GM13977 (cell line): ENCODE data around the gene GALNT9.

Experiments
- DNase-seq: peaks from one replicate; pipeline ENCODE4 v3.0.0; 2012; ENCODE audit warnings: low spot score
- CTCF ChIP-seq: IDR thresholded peaks from 2 replicates; pipeline ENCODE4 v1.5.1; 2012; ENCODE audit warnings: mild to moderate bottlenecking, control low read depth; ENCODE audit not compliant: insufficient read depth; ENCODE audit errors: extremely low read depth, missing control alignments
- in situ Hi-C: fragments of 300-500 bp; cut with MboI; formaldehyde crosslinking; loops from one replicate; pipeline ENCODE4 v1.12.0; 2022; ENCODE audit warnings: low sequenced_read_pairs, low pct_unique_long_range_greater_than_20kb, mixed read lengths, inconsistent platforms; ENCODE audit not compliant: unreplicated experiment

GALNT9 gene

GRCh38 chr12:132211326-132211725 lies 118.1 kb downstream of the GALNT9 start:
- DNase-seq: no peak
- in situ Hi-C loops: no loop called here
- TF ChIP-seq CTCF: no peak

DNA sequence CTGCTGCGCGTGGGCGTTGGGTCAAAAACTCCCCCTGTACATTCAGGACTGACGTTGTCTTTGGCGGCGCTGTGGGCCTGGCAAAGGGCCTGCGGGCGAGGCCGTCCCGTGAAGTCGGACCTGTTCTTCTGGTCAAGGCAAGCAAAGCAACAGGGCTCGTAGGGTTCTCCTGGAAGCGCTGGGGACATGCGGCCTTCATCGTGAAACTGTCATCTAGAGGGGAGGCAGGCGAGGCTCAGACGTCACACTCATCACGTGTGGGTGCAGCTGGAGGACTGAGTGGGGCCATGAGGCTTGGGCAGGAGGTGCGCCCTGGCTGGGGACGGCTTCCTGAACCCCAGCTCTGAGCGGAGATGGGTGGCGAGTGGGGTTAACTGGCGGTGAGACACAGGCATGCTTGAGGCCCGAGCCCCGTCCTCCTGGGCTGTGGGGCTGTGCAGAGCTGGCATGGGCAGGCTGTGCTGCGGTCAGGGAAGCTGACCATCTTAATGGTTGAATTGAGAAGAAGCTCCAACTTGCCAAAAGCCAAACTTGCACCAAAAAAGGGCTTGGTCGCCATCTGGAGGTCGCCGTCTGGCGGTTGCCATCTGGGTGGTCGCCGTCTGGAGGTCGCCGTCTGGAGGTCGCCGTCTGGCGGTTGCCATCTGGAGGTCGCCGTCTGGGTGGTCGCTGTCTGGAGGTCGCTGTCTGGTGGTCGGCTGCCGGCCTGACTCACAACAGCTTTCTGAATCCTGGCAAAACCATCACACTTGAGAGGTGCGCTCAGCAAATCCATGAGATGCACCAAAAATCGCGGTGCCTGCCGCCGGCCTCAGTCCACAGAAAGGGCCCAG lies 119.0 kb downstream of the GALNT9 start:
- TF ChIP-seq CTCF: no peak
- in situ Hi-C loops: no loop called here
- no peak for DNase-seq

DNA sequence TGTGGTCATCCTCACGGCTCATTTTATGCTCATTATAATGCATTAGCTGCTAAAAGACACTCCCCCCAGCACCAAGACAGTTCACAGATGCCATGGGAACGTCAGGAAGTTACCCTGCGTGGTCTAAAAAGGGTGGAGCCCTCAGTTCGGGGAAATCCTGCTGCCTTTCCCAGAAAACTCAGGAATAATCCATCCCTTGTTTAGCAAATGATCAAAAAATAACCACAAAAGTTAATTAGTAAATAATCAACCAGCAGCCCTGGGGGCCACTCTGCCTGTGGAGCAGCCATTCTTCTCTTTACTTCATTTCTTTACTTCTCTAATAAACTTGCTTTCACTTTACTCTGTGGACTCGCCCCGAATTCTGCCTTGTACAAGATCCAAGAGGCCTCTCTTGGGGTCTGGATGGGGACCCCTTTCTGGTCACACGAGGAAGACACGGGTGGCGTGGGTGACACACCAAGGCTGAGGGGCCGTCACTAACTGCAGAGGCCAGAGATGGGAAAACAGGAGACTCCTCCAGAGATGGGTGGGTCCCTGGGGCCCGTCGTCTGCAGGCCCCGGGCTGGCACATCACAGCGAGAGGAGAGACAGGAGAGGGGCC lies 119.7 kb downstream of the GALNT9 start:
- no peak for TF ChIP-seq CTCF
- in situ Hi-C loops: no loop called here
- no peak for DNase-seq

DNA sequence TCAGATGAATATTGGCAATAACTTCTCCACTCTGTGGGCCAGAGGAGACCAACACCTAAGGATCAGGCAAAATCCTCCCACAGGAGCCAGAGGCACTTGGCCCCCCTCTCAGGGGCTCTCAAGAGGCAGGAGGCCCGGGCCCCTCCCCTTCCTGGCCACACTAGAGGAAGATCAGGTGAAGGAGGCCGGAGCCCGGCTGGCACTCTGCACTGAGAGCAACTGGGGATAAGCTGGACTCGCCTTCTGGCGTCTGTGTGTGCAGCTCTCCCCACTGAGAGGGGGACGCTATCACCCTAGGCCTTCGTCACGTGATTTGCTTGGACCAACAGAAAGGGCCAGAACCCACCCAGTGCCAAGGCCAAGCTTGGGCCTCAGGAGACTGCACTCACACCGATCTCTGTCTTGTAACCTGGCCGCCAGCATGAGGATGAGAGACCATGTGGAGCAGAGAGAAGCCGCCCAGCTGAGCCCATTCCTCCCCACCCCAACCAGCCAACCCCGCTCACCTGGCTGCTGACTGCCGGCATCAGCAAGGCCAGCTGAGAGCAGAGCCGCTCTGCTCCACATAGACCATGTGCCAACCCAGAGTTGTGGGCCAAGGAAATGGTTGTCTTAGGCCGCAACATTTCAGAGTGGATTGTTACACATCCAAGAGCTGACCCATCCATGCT lies 121.1 kb downstream of the GALNT9 start:
- TF ChIP-seq CTCF: no peak
- no peak for DNase-seq
- in situ Hi-C loops: no loop called here

DNA sequence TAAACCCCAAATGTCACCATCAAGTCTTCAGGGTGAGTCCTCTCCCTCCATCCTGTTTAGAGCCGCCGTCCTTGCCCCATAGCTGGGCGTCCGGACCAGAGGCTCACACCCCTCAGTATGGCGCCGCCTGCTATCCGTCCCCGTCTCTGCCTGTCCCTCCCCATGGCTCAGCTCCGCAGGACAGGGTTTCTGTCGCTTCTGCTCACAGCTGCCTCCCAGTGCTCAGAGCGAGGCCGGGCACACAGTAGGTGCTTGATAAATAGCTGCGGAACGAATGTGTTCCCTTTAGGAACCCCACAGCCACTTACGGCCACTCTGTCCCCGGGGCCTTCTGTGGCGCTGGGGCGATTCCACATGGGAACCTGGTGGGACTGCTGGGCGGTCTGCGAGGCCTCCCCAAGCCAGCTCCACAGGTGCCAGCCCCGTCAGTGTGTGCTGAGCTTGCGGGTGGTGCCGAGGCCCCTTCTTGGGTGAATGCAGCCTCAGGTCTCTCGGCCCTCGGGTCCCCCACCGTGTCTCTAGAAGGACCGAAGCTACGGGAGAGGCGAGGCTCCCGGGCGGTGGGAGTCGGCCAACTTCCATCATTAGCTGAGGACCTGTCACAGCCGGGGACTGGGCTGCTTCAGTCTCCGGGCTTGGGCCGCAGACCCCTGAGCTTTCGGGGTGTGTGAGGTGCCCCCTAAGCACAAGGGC lies 122.2 kb downstream of the GALNT9 start:
- in situ Hi-C loops: no loop called here
- TF ChIP-seq CTCF: no peak
- no peak for DNase-seq

DNA sequence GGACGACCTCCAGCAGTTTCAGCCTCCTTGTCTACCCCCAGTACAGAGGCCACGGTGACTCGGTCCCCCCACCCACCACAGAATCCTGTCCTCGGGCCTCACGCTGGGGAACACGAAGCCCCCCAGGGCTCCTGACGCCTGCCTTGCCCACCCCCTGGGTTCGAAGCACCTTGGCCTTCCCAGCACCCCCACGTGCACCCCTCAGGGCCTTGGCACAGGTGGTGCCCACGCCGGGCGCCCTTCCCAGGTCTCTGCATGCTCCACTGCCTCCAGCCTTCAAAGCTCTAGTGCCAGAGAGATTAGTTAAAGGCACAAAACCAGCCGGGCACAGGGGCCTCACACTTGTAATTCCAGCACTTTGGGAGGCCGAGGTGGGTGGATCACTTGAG lies 123.3 kb downstream of the GALNT9 start:
- DNase-seq: peak; percentile 12

More for the DNA sequence above, 123.3 kb downstream of the GALNT9 start:
- in situ Hi-C loops: no loop called here
- no peak for TF ChIP-seq CTCF
